HG02884 (cell line): Measurements from ENCODE around the gene HYKK.
"Not testable (repeated sequence)": the region's sequence is repeated elsewhere in the genome, so short reads cannot be mapped to it uniquely, and the experiment has no call there.

Source experiments
- ATAC-seq: cut with Tn5 transposase; IDR thresholded peaks from one replicate; pipeline ENCODE4 v1.9.1; 2021; ENCODE audit warnings: mild to moderate bottlenecking, moderate library complexity; ENCODE audit not compliant: unreplicated experiment

Gene HYKK

GRCh38 chr15:78540141-78540870, 32.9 kb downstream of the HYKK start, which contains the start of gene PSMA4:
PSMA4 (plus strand) TSS chr15:78540444; CDS start chr15:78541928, 1,484 bp downstream.
- ATAC-seq: peak; percentile 73

DNA sequence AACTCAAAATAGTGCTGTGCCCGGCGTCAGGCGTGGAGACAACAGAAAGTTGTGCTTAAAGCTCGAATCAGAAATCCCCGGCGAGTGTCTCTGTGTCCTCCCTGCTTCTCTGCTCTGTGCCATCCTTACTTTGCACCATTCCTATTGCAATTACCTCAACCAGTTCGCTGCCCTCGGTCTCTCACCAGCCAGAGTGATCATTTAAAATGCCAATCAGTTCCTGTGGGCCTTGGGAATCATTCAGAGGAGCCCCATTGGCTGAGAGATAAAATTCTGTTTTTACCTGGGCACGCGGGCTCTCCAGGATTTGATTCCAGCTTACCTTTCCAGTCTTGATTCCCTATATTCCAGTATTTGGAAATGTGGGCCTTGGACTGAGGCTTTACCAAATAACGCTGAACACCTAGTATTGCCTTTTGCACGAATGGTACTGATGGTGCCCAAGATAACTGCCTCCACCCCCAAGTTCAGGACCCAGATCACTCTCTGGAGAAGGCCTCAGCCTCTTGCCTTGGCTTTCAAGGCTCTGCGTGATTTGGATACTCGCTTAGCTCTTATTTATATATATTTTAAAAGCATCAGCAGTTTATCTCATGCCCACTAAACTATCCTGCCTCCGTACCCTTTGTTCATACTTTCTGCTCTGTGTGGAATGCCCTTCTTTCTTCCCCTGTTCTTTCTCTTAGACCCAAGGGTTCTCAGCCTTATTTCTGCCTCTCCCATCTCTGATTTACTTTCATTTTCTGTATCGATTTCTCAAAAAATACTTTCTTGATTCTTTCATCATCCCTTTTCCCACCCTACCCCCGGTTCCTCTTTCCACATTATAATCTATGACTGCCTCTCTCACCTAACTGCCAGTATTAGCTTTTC, 33.7 kb downstream of the HYKK start:
- ATAC-seq: no peak

- no peak for ATAC-seq
These were observed 34.3 kb downstream of the HYKK start for GRCh38 chr15:78541744-78542034.

DNA sequence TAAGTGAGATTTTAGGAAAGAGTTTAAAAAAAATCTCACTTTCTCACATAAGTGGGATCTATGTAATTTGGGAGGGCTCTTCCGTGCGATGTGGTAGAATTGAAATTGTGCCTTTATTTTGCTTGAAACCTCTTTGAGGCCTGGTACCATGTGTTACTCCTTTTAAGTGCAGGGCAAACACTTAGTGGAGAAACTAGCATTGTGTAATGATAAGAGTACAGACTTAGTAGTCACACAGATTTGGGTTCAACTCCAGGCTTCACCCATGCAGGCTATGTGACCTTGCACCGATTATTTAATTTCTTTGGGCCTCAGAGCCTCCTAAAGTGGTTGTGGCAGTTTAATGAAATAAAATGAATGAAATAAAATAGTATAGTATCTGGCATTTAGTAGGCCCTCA, 35.3 kb downstream of the HYKK start:
- no peak for ATAC-seq

DNA sequence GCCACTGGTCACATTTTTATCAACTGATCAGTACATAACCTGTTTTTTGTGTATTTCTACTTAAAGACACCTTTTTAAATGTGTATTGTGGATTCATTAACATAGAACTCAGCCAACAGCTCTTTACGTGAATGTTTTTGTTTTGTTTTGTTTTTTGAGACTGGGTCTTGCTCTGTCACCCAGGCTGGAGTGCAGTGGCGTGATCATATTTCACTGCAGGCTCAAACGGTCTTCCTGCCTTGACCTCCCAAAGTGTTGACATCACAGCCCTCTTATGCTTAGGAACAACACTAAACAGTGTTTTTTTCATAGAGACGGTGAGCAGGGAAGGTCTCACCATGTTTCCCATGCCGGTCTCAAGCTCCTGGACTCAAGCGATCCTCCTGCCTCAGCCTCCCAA, 42.8 kb downstream of the HYKK start:
- no peak for ATAC-seq

DNA sequence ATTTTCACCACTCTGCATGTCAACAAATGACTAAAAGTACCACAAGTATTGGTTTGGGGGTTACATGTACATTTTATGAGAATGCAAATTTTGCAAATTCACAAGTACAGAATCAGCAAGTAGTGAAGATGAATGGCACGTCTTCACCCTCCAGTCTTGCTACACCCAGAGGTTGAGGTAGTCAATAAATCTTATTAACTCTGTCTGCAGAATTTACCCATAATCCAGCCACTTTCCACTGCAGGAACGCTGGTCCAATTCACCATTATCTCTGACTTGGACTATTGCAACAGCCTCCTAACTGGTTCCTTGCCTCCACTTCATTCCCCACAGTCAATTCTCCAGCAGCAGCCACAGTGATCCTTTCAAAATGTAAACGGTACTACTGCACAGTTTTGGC, 43.4 kb downstream of the HYKK start:
- no peak for ATAC-seq

DNA sequence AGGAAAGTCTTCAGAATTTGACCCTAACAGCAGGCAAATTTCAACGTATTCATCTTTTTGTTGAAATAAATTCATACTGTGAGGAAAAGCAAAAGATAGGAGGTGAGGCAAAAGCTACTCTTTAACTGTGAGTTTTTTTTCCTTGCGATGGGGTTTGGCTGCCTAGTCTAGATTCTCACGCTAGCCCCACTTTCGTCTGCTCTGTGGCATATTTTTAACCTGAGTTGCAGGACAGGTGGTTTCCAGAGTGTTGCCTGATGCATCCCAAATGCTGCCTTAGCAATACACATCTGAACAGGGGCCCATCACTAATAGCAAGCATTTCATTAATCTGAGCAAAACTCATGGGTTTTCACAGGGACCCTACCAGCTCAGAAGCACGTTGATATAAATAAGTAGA, 44.5 kb downstream of the HYKK start:
- ATAC-seq: no peak

DNA sequence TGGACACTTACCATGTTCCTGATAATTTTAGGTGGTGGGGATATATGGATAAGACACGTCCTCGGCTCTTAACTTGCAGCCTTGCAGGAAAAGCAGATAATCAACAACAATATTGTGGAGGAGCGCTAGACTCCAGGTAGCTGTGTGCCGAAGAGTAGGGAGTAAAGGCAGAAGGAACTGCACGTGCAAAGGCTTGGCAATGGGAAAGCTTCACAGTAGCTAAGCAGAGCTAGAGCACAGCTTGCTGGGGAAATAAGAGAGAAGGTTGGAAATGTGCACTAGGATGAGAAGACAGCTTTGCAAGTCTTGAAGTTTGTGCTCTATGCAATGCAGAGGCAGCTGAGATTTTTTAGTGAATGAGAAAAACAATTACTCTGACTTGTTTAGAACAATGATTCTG, 45.2 kb downstream of the HYKK start:
- ATAC-seq: no peak

DNA sequence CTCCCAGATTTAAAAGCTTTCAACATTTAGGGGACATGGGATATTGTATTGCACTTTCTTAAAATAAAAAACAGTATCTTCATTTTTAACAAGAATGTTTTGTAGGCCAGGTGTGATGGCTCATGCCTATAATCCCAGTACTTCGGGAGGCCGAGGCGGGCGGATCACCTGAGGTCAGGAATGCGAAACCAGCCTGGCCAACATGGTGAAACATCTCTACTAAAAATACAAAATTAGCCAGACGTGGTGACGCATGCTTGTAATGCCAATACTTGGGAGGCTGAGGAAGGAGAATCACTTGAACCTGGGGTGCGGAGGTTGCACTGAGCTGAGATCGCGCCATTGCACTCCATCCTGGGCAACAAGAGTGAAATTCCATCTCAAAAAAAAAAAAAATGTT, 52.8 kb downstream of the HYKK start:
- ATAC-seq: not testable (repeated sequence)

DNA sequence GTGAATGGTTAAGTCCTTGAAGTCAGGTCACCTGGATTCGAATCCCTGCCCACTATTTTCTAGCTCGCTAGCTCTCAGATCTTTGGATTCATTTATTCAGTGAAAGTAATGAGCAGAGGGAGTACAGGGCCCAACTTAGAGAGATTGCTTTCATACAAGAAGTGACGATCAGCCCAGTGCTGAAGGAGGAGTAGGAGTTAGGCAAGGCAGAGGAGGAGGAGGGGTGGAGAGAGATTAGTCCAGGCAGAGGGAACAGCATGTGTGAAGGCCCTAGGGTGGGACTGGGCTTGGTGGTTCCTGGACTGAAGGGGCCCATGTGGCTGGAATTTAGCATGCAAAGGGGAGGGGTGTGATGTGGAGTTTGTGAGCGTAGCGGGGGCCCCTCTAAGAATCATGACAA, 54.1 kb downstream of the HYKK start:
- ATAC-seq: no peak

DNA sequence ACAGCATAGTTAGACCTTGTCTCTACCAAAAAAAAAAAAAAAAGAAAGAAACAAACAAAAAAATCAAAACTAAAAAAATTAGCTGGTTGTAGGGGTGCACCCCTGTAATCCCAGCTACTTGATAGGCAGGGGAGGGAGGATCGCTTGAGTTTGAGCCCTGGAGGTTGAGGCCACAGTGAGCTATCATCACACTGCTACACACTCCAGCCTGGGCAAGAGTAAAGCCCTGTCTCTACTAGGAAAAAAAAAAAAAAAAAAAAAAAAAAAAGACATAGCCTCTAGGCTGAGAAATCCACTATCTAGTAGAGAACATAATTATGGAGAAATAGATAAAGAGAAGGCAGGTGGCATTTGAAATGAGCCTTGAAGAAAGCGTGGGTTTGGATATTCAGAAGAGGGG, 55.7 kb downstream of the HYKK start:
- ATAC-seq: no peak

- ATAC-seq: no peak
These were observed 57.3 kb downstream of the HYKK start for GRCh38 chr15:78564743-78565096.

- ATAC-seq: peak; percentile 58
These were observed 57.9 kb downstream of the HYKK start, which contains the start of gene CHRNA5 for GRCh38 chr15:78565097-78565950. CHRNA5 (plus strand) TSS chr15:78565520; CDS start chr15:78565720, 200 bp downstream.

- ATAC-seq: peak; percentile 21
These were observed 58.8 kb downstream of the HYKK start for GRCh38 chr15:78565951-78566774.

GRCh38 chr15:78567531-78567930, 60.2 kb downstream of the HYKK start:
- ATAC-seq: no peak

DNA sequence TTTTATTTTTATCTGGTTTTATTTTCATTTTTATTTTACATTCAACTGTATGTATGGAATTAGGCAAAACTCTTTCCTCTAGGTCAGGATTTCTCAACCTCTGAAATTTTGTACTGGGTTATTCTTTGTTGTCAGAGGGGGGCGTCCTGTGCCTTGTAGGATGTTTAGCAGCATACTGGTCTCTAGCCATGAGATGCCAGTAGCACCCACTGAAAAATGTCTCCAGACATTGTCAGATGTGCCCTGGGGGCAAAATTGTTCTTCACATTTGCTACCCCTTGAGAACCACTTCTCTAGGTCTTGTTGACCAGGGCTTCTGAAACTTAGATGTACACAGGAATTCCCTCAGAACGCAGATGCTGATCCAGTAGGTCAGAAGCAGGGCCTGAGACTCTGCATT, 63.3 kb downstream of the HYKK start:
- ATAC-seq: no peak

DNA sequence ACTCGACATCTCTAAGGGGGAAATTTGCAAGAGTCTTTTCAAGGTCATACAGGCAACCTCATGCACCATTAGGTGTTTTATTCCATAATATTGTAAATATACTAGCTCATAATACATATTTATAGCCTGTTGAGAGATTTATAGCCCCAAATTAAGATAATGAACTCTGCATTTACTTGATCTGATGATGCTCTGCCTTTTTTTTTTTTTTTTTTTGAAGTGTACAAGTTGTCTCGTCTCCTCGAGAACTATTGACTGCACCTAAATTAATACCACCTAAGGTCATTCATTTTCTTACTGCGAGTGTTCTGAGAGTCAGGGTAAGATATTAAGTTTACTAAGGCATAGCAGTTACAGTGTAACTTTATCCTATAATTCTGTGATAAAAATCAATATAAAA, 64.0 kb downstream of the HYKK start:
- ATAC-seq: no peak

- ATAC-seq: no peak
These were observed 66.0 kb downstream of the HYKK start for GRCh38 chr15:78573416-78573815.

- no peak for ATAC-seq
These were observed 67.6 kb downstream of the HYKK start for GRCh38 chr15:78574944-78575343.
